GM23338 (cell line): Measurements from ENCODE around the gene PYGB. TPM values are rescaled to one million over a fixed set of nuclear protein-coding genes. Genes with fewer than 3 reads are reported as not detected.

Experiments
- ATAC-seq: fragments of 200-7000 bp; cut with Tn5 transposase; 3 replicates; pipeline ENCODE4 v1.9.1; 2020
- DNase-seq: peaks from one replicate; pipeline ENCODE4 v3.0.0-alpha.2; 2015; ENCODE audit warnings: low spot score
- H2AFZ ChIP-seq: fragments of 200-600 bp; sonication (generic); 2 replicates; pipeline ENCODE4 v1.8.0; 2016; ENCODE audit warnings: antibody characterized with exemption, mild to moderate bottlenecking, moderate library complexity
- H3F3A ChIP-seq: fragments of 200-600 bp; sonication (generic); replicated peaks from 2 replicates; pipeline ENCODE4 v1.8.0; 2017; ENCODE audit warnings: antibody characterized with exemption, mixed run types, low read depth
- H3K27ac ChIP-seq: fragments of 200-600 bp; sonication (generic); 2 replicates; pipeline ENCODE4 v1.6.1; 2016; ENCODE audit warnings: low read depth
- H3K27me3 ChIP-seq: fragments of 200-600 bp; sonication (generic); 2 replicates; pipeline ENCODE4 v1.8.0; 2016; ENCODE audit warnings: mild to moderate bottlenecking, mixed run types, moderate library complexity; ENCODE audit not compliant: insufficient read depth
- H3K36me3 ChIP-seq: fragments of 200-600 bp; sonication (generic); 2 replicates; pipeline ENCODE4 v1.8.0; 2016; ENCODE audit warnings: mild to moderate bottlenecking; ENCODE audit not compliant: insufficient read depth
- H3K4me1 ChIP-seq: fragments of 200-600 bp; sonication (generic); 2 replicates; pipeline ENCODE4 v1.8.0; 2016; ENCODE audit warnings: mild to moderate bottlenecking, moderate library complexity; ENCODE audit not compliant: insufficient read depth
- H3K4me2 ChIP-seq: fragments of 200-600 bp; sonication (generic); 2 replicates; pipeline ENCODE4 v1.7.1; 2017; ENCODE audit warnings: mixed run types
- H3K4me3 ChIP-seq: fragments of 200-600 bp; sonication (generic); 2 replicates; pipeline ENCODE4 v1.6.1; 2016; ENCODE audit warnings: mixed run types
- H3K79me2 ChIP-seq: fragments of 200-600 bp; sonication (generic); replicated peaks from 2 replicates; pipeline ENCODE4 v1.8.0; 2017; ENCODE audit warnings: mild to moderate bottlenecking; ENCODE audit not compliant: insufficient read depth
- H3K9me2 ChIP-seq: fragments of 200-600 bp; sonication (generic); 2 replicates; pipeline ENCODE4 v1.8.0; 2017; ENCODE audit not compliant: insufficient read depth
- H4K20me1 ChIP-seq: fragments of 200-600 bp; sonication (generic); replicated peaks from 2 replicates; pipeline ENCODE4 v1.8.0; 2017; ENCODE audit warnings: mild to moderate bottlenecking; ENCODE audit not compliant: insufficient read depth
- H3K27ac Mint-ChIP-seq: 2 replicates; pipeline ENCODE4 v1.8.0; 2020; ENCODE audit warnings: inconsistent platforms, mild to moderate bottlenecking, moderate library complexity, mixed read lengths
- H3K27me3 Mint-ChIP-seq: 3 replicates; pipeline ENCODE4 v1.8.0; 2022; ENCODE audit warnings: low read depth, mild to moderate bottlenecking, moderate library complexity, mixed read lengths, inconsistent platforms; ENCODE audit not compliant: insufficient read depth, poor library complexity
- H3K36me3 Mint-ChIP-seq: 3 replicates; pipeline ENCODE4 v1.8.0; 2021; ENCODE audit warnings: low read depth, mild to moderate bottlenecking, inconsistent platforms, moderate library complexity, mixed read lengths
- H3K4me1 Mint-ChIP-seq: 3 replicates; pipeline ENCODE4 v1.8.0; 2020; ENCODE audit warnings: mild to moderate bottlenecking, inconsistent platforms, mixed read lengths
- H3K4me3 Mint-ChIP-seq: 3 replicates; pipeline ENCODE4 v1.8.0; 2021; ENCODE audit warnings: moderate library complexity, mild to moderate bottlenecking, inconsistent platforms, mixed read lengths
- H3K9me3 Mint-ChIP-seq: 3 replicates; pipeline ENCODE4 v1.8.0; 2020; ENCODE audit warnings: moderate library complexity, mild to moderate bottlenecking, inconsistent platforms, mixed read lengths
- CREB1 ChIP-seq: fragments of 250-450 bp; sonication (Bioruptor Pico); IDR thresholded peaks from 2 replicates; pipeline ENCODE4 v1.5.0; 2020; ENCODE audit warnings: low read depth, mild to moderate bottlenecking, moderate library complexity
- CTCF ChIP-seq, 2 experiments: fragments of 200-600 bp in 1 of 2; sonication (generic) in 1 of 2; conservative IDR thresholded peaks; 2 replicates each; pipeline versions ENCODE4 v1.5.1 to v1.6.1; 2016 to 2017; ENCODE audit warnings: antibody characterized with exemption in 2 of 2, low read depth in 2 of 2, mild to moderate bottlenecking in 2 of 2, moderate library complexity in 1 of 2
- EZH2 ChIP-seq: fragments of 200-600 bp; sonication (generic); IDR thresholded peaks from one replicate; pipeline ENCODE4 v1.8.0; 2017; ENCODE audit warnings: antibody characterized with exemption, mild to moderate bottlenecking, low read depth; ENCODE audit not compliant: unreplicated experiment
- ZNF114 ChIP-seq: fragments of 250-450 bp; sonication (Bioruptor Pico); IDR thresholded peaks from 2 replicates; pipeline ENCODE4 v1.5.0; 2020; ENCODE audit warnings: mild to moderate bottlenecking, moderate library complexity
- polyA plus RNA-seq: library from polyadenylated mRNA; unstranded; fragments of >200 nt; fragmentation: Nextera tagmentation; extraction: Ambion mirVana; gene quantifications from 2 replicates; pipeline ENCODE4 v1.2.1, GENCODE V29; 2016
- total RNA-seq: library from RNA; depleted of rRNA; stranded (reverse); fragments of >200 nt; shearing (Covaris generic); gene quantifications from 2 replicates; pipeline ENCODE4 v1.2.3, GENCODE V29; 2014
- TF ChIP-seq, protein P1 (sequence below): fragments of 250-450 bp; sonication (Bioruptor Pico); IDR thresholded peaks from 2 replicates; pipeline ENCODE4 v1.5.0; 2020; ENCODE audit warnings: mild to moderate bottlenecking, moderate library complexity
- TF ChIP-seq, protein P2 (sequence below): IDR thresholded peaks from 2 replicates; pipeline ENCODE4 v1.6.1; 2016; ENCODE audit warnings: antibody characterized with exemption

Gene PYGB
- total and polyA plus RNA-seq, 2 experiments from 2014 or later = 15.6 to 64.0 TPM

DNA sequence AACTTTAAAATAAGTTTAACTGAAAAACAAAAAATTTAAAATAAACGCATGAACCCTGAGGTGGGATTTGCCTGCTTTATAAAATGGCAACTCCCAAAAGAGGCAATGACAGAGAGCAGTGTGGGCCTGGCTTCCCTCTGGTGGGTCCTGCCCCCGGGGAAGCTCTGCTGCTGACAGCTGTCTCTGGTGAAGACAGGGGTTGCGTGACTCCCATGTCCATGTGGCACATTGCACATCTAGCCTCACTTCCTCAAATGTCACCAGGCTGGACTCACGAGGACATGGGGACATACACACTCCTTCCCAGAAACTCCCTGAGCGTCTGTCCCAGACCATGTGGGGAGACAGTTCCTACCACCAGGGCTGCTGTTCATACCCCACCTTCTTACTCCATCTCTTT is 76.5 kb downstream of the PYGB start (continued):
- TF ChIP-seq, protein P1, sequence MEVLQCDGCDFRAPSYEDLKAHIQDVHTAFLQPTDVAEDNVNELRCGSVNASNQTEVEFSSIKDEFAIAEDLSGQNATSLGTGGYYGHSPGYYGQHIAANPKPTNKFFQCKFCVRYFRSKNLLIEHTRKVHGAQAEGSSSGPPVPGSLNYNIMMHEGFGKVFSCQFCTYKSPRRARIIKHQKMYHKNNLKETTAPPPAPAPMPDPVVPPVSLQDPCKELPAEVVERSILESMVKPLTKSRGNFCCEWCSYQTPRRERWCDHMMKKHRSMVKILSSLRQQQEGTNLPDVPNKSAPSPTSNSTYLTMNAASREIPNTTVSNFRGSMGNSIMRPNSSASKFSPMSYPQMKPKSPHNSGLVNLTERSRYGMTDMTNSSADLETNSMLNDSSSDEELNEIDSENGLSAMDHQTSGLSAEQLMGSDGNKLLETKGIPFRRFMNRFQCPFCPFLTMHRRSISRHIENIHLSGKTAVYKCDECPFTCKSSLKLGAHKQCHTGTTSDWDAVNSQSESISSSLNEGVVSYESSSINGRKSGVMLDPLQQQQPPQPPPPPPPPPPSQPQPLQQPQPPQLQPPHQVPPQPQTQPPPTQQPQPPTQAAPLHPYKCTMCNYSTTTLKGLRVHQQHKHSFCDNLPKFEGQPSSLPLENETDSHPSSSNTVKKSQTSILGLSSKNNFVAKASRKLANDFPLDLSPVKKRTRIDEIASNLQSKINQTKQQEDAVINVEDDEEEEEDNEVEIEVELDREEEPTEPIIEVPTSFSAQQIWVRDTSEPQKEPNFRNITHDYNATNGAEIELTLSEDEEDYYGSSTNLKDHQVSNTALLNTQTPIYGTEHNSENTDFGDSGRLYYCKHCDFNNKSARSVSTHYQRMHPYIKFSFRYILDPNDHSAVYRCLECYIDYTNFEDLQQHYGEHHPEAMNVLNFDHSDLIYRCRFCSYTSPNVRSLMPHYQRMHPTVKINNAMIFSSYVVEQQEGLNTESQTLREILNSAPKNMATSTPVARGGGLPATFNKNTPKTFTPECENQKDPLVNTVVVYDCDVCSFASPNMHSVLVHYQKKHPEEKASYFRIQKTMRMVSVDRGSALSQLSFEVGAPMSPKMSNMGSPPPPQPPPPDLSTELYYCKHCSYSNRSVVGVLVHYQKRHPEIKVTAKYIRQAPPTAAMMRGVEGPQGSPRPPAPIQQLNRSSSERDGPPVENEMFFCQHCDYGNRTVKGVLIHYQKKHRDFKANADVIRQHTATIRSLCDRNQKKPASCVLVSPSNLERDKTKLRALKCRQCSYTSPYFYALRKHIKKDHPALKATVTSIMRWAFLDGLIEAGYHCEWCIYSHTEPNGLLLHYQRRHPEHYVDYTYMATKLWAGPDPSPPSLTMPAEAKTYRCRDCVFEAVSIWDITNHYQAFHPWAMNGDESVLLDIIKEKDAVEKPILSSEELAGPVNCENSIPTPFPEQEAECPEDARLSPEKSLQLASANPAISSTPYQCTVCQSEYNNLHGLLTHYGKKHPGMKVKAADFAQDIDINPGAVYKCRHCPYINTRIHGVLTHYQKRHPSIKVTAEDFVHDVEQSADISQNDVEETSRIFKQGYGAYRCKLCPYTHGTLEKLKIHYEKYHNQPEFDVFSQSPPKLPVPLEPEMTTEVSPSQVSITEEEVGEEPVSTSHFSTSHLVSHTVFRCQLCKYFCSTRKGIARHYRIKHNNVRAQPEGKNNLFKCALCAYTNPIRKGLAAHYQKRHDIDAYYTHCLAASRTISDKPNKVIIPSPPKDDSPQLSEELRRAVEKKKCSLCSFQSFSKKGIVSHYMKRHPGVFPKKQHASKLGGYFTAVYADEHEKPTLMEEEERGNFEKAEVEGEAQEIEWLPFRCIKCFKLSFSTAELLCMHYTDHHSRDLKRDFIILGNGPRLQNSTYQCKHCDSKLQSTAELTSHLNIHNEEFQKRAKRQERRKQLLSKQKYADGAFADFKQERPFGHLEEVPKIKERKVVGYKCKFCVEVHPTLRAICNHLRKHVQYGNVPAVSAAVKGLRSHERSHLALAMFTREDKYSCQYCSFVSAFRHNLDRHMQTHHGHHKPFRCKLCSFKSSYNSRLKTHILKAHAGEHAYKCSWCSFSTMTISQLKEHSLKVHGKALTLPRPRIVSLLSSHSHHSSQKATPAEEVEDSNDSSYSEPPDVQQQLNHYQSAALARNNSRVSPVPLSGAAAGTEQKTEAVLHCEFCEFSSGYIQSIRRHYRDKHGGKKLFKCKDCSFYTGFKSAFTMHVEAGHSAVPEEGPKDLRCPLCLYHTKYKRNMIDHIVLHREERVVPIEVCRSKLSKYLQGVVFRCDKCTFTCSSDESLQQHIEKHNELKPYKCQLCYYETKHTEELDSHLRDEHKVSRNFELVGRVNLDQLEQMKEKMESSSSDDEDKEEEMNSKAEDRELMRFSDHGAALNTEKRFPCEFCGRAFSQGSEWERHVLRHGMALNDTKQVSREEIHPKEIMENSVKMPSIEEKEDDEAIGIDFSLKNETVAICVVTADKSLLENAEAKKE (CRISPR knock-in tag) = no peak
- TF ChIP-seq ZNF114 (no peak), CTCF (conservative IDR thresholded peaks at IDR 0.05; ENCODE audit: low read depth in 2 of 2) (no peak), CREB1 (CRISPR knock-in tag) (no peak), EZH2 (no peak)

- Histone ChIP-seq H3F3A (no peaks in the 10 kb centered on the region), H3K27me3 (no peaks in the 10 kb centered on the region), H3K36me3 (peaks cover 12% of the 10 kb centered on the region; the same call in 1 of the 2 replicates), H3K79me2 (peaks cover 59% of the 10 kb centered on the region), H3K4me2 (no peak overlapping the region), H3K4me1 (peaks cover 23% of the 10 kb centered on the region), H2AFZ (no peak overlapping the region), H3K4me3 (no peak overlapping the region), H4K20me1 (peaks cover 11% of the 10 kb centered on the region; the same call in 1 of the 2 replicates), H3K9me2 (no peaks in the 10 kb centered on the region), H3K27ac (no peak overlapping the region)
- Mint-ChIP-seq H3K4me1 (peaks cover 38% of the 10 kb centered on the region), H3K27me3 (peaks cover 5% of the 10 kb centered on the region), H3K36me3 (peaks cover 42% of the 10 kb centered on the region), H3K9me3 (peaks cover 10% of the 10 kb centered on the region), H3K4me3 (no peak overlapping the region), H3K27ac (no peak overlapping the region)
- TF ChIP-seq, protein P2, sequence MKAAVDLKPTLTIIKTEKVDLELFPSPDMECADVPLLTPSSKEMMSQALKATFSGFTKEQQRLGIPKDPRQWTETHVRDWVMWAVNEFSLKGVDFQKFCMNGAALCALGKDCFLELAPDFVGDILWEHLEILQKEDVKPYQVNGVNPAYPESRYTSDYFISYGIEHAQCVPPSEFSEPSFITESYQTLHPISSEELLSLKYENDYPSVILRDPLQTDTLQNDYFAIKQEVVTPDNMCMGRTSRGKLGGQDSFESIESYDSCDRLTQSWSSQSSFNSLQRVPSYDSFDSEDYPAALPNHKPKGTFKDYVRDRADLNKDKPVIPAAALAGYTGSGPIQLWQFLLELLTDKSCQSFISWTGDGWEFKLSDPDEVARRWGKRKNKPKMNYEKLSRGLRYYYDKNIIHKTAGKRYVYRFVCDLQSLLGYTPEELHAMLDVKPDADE = no peak
- TF ChIP-seq, protein P1 (CRISPR knock-in tag) = no peak
- ATAC-seq = no peak
- no peak for DNase-seq
These were observed 77.2 kb downstream of the PYGB start for GRCh38 chr20:25325073-25325472.
